ENCODE measurements around the gene KDM4C. TPM values are rescaled to one million over a fixed set of nuclear protein-coding genes. Genes with fewer than 3 reads are reported as not detected.

The KDM4C gene
- total and polyA plus RNA-seq, 7 donors: 16.4 to 33.5 (median 28.8) TPM

GRCh38 chr9:6761306-6761705 is 3.5 kb downstream of the KDM4C start:
- no peak for DNase-seq
- Histone ChIP-seq H3K4me1 (peaks cover 0 to 26% (median 17%) of the 10 kb centered on the region in 4 donors), H3K4me3 (no peak overlapping the region), H3K9me3 (no peaks in the 10 kb centered on the region), H3K27me3 (no peaks in the 10 kb centered on the region), H3K36me3 (no peaks in the 10 kb centered on the region), H3K27ac (no peak overlapping the region)
- intact Hi-C loops (cut with DNase I): no loop called here
- WGBS, 2 donors: 79 to 88% methylated on average over 4 of the region's 4 CpGs
- no peak for TF ChIP-seq POLR2AphosphoS5 (IDR thresholded peaks at IDR 0.05)

DNA sequence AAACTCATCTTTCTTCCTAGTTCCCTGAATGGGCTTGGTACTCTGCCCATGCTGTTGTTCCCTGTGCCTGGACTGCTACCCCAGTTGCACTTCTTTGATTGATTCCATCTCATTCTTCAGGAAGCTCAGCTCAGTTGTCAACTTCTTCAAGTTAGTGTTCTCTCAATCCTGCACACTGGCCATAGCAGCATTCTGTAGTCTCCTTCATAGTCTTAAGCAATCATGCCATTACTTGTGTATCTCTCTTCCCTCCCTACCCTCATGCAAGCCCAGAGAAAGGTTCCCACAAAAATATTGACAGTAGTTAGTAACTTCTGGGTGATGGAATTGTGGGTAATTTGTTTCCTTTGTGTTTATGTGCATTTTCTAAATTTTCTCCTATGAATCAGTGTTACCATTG is 5.5 kb downstream of the KDM4C start:
- H3K4me3 ChIP-seq: no peak overlapping the region
- TF ChIP-seq EP300 (IDR thresholded peaks at IDR 0.05) (no peak), POLR2AphosphoS5 (IDR thresholded peaks at IDR 0.05) (no peak), POLR2A (IDR thresholded peaks at IDR 0.05) (no peak)
- TF ChIP-seq, protein P1, sequence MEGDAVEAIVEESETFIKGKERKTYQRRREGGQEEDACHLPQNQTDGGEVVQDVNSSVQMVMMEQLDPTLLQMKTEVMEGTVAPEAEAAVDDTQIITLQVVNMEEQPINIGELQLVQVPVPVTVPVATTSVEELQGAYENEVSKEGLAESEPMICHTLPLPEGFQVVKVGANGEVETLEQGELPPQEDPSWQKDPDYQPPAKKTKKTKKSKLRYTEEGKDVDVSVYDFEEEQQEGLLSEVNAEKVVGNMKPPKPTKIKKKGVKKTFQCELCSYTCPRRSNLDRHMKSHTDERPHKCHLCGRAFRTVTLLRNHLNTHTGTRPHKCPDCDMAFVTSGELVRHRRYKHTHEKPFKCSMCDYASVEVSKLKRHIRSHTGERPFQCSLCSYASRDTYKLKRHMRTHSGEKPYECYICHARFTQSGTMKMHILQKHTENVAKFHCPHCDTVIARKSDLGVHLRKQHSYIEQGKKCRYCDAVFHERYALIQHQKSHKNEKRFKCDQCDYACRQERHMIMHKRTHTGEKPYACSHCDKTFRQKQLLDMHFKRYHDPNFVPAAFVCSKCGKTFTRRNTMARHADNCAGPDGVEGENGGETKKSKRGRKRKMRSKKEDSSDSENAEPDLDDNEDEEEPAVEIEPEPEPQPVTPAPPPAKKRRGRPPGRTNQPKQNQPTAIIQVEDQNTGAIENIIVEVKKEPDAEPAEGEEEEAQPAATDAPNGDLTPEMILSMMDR (IDR thresholded peaks at IDR 0.05): no peak
- peaks cover 0 to 25% (median 16%) of the 10 kb centered on the region in 4 donors for H3K4me1 ChIP-seq
- no peaks in the 10 kb centered on the region for H3K9me3 ChIP-seq
- DNase-seq: no peak
- no peaks in the 10 kb centered on the region for H3K27me3 ChIP-seq
- no peak overlapping the region for H3K27ac ChIP-seq
- no peaks in the 10 kb centered on the region for H3K36me3 ChIP-seq
- intact Hi-C loops (cut with DNase I): no loop called here

GRCh38 chr9:6764011-6764410 is 6.2 kb downstream of the KDM4C start:
- no peak for TF ChIP-seq POLR2AphosphoS5 (IDR thresholded peaks at IDR 0.05)
- no peak for TF ChIP-seq POLR2A (IDR thresholded peaks at IDR 0.05)
- TF ChIP-seq EP300 (IDR thresholded peaks at IDR 0.05): no peak
- TF ChIP-seq, protein P1 (IDR thresholded peaks at IDR 0.05): no peak
- Histone ChIP-seq H3K4me1 (peaks cover 0 to 24% (median 14%) of the 10 kb centered on the region in 4 donors), H3K4me3 (no peak overlapping the region), H3K9me3 (no peaks in the 10 kb centered on the region), H3K27me3 (no peaks in the 10 kb centered on the region), H3K36me3 (no peaks in the 10 kb centered on the region), H3K27ac (no peak overlapping the region)
- DNase-seq: no peak
- 98 to 99% methylated on average over 2 of the region's 2 CpGs for WGBS, 2 donors
- intact Hi-C loops (cut with DNase I): no loop called here

DNA sequence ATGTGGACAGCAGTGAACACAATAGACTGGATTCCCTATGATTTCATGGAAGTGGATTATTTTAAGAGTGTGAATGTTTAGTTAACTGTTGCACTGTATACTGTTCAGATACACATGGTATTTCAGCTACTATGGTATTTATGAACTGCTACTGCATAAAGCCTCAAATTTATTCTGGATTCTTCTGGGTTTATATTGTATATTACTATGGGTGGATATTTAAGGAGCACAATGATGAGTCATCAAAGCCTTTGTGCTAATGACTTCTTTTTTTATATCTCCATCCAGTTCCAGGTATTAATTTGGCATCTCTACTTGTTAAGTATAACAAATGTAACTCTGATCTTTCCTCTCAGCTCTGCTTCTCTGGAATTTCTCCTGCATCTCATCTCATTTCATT is 6.8 kb downstream of the KDM4C start:
- Histone ChIP-seq H3K4me3 (no peak overlapping the region), H3K4me1 (peaks cover 0 to 19% (median 12%) of the 10 kb centered on the region in 4 donors), H3K27me3 (no peaks in the 10 kb centered on the region), H3K27ac (no peak overlapping the region), H3K9me3 (no peaks in the 10 kb centered on the region), H3K36me3 (no peaks in the 10 kb centered on the region)
- intact Hi-C loops (cut with DNase I): no loop called here
- TF ChIP-seq POLR2A (IDR thresholded peaks at IDR 0.05): no peak
- TF ChIP-seq EP300 (IDR thresholded peaks at IDR 0.05): no peak
- TF ChIP-seq POLR2AphosphoS5 (IDR thresholded peaks at IDR 0.05): no peak
- TF ChIP-seq, protein P1 (IDR thresholded peaks at IDR 0.05): no peak
- DNase-seq: no peak

- H3K4me1 ChIP-seq: peaks cover 0 to 17% (median 10%) of the 10 kb centered on the region in 4 donors
- H3K4me3 ChIP-seq: no peak overlapping the region
- TF ChIP-seq, protein P1 (IDR thresholded peaks at IDR 0.05): no peak
- TF ChIP-seq EP300 (IDR thresholded peaks at IDR 0.05): no peak
- TF ChIP-seq POLR2AphosphoS5 (IDR thresholded peaks at IDR 0.05): no peak
- TF ChIP-seq POLR2A (IDR thresholded peaks at IDR 0.05): no peak
- H3K36me3 ChIP-seq: no peaks in the 10 kb centered on the region
- H3K9me3 ChIP-seq: no peaks in the 10 kb centered on the region
- H3K27me3 ChIP-seq: no peaks in the 10 kb centered on the region
- no peak overlapping the region for H3K27ac ChIP-seq
- no peak for DNase-seq
- WGBS, 2 donors: 53 to 96% methylated on average over 1 of the region's 1 CpG
- intact Hi-C loops (cut with DNase I): no loop called here
Observed at GRCh38 chr9:6764950-6765349, 7.2 kb downstream of the KDM4C start.

All from sigmoid colon (tissue), 7 donors.